HepG2 (cell line): ENCODE data around the gene CTNNA1. TPM values are rescaled to one million over a fixed set of nuclear protein-coding genes. Genes with fewer than 3 reads are reported as not detected.
A peak's percentile ranks its signal among the peaks of the same experiment; 100 is the strongest.

Source experiments
- ATAC-seq: fragments of 200-7000 bp; cut with Tn5 transposase; 3 replicates; pipeline ENCODE4 v1.9.1; 2020; ENCODE audit warnings: mild to moderate bottlenecking, moderate library complexity
- BruUV-seq: library from RNA; stranded (reverse); fragments of 400-500 nt; replicated peaks from 2 replicates; lab custom pipeline; 2021; lab: Mats Ljungman, UMichigan
- CTCF ChIA-PET: fragments of 300-600 bp; formaldehyde crosslinking; extraction: SDS; loops from one replicate; lab custom pipeline; 2021; ENCODE audit warnings: low total read pairs, inconsistent platforms, low intra/inter-chr PET ratio; lab: Yijun Ruan, JAX
- POLR2A ChIA-PET: fragments of 350-600 bp; sonication (Branson Sonifier 250); formaldehyde crosslinking; loops from one replicate; lab custom pipeline; 2020; ENCODE audit warnings: antibody characterized with exemption, inconsistent platforms; lab: Yijun Ruan, JAX
- DNase-seq: peaks from one replicate; pipeline ENCODE4 v3.0.0-alpha.2; 2015; ENCODE audit warnings: low spot score
- FAIRE-seq: peaks from 3 replicates; lab custom pipeline; 2011; peaks lifted over from hg19 to GRCh38; lab: Jason Lieb, UNC
- H2AFZ ChIP-seq: one replicate; pipeline ENCODE4 v1.6.1; 2011; ENCODE audit warnings: low read length, inconsistent platforms
- H3K27ac ChIP-seq: fragments of 300-600 bp; 3 replicates; pipeline ENCODE4 v1.8.0; 2011; ENCODE audit warnings: mixed run types, mild to moderate bottlenecking, mixed read lengths, low read length, inconsistent platforms; ENCODE audit not compliant: insufficient read depth; ENCODE audit errors: extremely low read length
- H3K27me3 ChIP-seq, 2 experiments: fragments of 200-600 bp in 1 of 2; 2 replicates in 1 of 2; 3 replicates in 1 of 2; pipeline versions ENCODE4 v1.6.0 to v1.8.0; 2011; ENCODE audit warnings: low read length in 2 of 2, mild to moderate bottlenecking in 2 of 2, moderate library complexity in 2 of 2, inconsistent platforms in 1 of 2; ENCODE audit not compliant: insufficient read depth in 2 of 2, control insufficient read depth in 1 of 2
- H3K36me3 ChIP-seq, 2 experiments: fragments of 200-600 bp in 1 of 2; replicated peaks in 1 of 2; 2 replicates in 1 of 2; 3 replicates in 1 of 2; pipeline versions ENCODE4 v1.5.1 to v1.8.0; 2011; ENCODE audit warnings: low read length in 2 of 2, inconsistent platforms in 1 of 2; ENCODE audit not compliant: insufficient read depth in 2 of 2, control insufficient read depth in 1 of 2
- H3K4me1 ChIP-seq: 2 replicates; pipeline ENCODE4 v1.5.1; 2012; ENCODE audit warnings: low read length, inconsistent platforms; ENCODE audit not compliant: insufficient read depth
- H3K4me2 ChIP-seq: 2 replicates; pipeline ENCODE4 v1.6.0; 2011; ENCODE audit warnings: low read depth, low read length, inconsistent platforms
- H3K4me3 ChIP-seq, 3 experiments: fragments of 200-600 bp in 1 of 3; sonication (generic), shearing (Covaris generic) in 1 of 3; replicated peaks in 1 of 3; 2 replicates each; pipeline ENCODE4 v1.5.1; 2011 to 2016; ENCODE audit warnings: low read length in 3 of 3, inconsistent platforms in 2 of 3, low read depth in 2 of 3, mild to moderate bottlenecking in 2 of 3, control low read depth in 1 of 3, mixed read lengths in 1 of 3; ENCODE audit not compliant: insufficient read depth in 1 of 3
- H3K79me2 ChIP-seq: one replicate; pipeline ENCODE4 v1.6.1; 2011; ENCODE audit warnings: low read length, inconsistent platforms; ENCODE audit not compliant: insufficient read depth
- H3K9ac ChIP-seq: 2 replicates; pipeline ENCODE4 v1.6.0; 2011; ENCODE audit warnings: mild to moderate bottlenecking, low read depth, low read length, inconsistent platforms; ENCODE audit not compliant: insufficient read depth
- H3K9me3 ChIP-seq: 2 replicates; pipeline ENCODE4 v1.5.1; 2012; ENCODE audit warnings: mild to moderate bottlenecking, low read length
- H4K20me1 ChIP-seq: 2 replicates; pipeline ENCODE4 v1.6.0; 2011; ENCODE audit warnings: inconsistent platforms, mild to moderate bottlenecking, low read length, moderate library complexity; ENCODE audit not compliant: insufficient read depth
- BRD4 ChIP-seq: sonication (generic); formaldehyde crosslinking; IDR thresholded peaks from 2 replicates; pipeline ENCODE4 v1.4.0; 2020; ENCODE audit warnings: missing genetic modification reagents
- NFE2 ChIP-seq: sonication (generic); formaldehyde crosslinking; IDR thresholded peaks from 2 replicates; pipeline ENCODE4 v1.4.0; 2020; ENCODE audit warnings: missing genetic modification reagents
- ZNF326 ChIP-seq: sonication (generic); formaldehyde crosslinking; IDR thresholded peaks from 2 replicates; pipeline ENCODE4 v1.4.0; 2020; ENCODE audit warnings: missing genetic modification reagents, borderline replicate concordance
- ZNF7 ChIP-seq: IDR thresholded peaks from 2 replicates; pipeline ENCODE4 v1.6.1; 2016; ENCODE audit warnings: missing biosample characterization, missing genetic modification reagents
- ZNF841 ChIP-seq: sonication (generic); formaldehyde crosslinking; IDR thresholded peaks from 2 replicates; pipeline ENCODE4 v1.8.1; 2023; ENCODE audit warnings: missing genetic modification reagents, borderline replicate concordance
- WGBS: methylation state at CpG from one replicate; pipeline ENCODE4 v1.1.6; 2017; ENCODE audit warnings: low lambda C conversion rate; 5-methylcytosine and 5-hydroxymethylcytosine counted together
- in situ Hi-C: cut with HindIII; loops from 2 replicates; pipeline ENCODE4 v1.10.0; 2017; ENCODE audit warnings: low pct_unique_long_range_greater_than_20kb; ENCODE audit not compliant: extremely low pct_ligation_motif_present
- intact Hi-C: fragments of 100-400 bp; cut with micrococcal nuclease; formaldehyde crosslinking; loops from one replicate; pipeline ENCODE4 v1.10.0; 2022; ENCODE audit not compliant: unreplicated experiment
- polyA plus RNA-seq, 8 experiments: library from polyadenylated mRNA; depleted of rRNA in 3 of 8; stranded (reverse) in 7 of 8; unstranded in 1 of 8; fragments of >200 nt; fragmentation: Illumina TruSeq in 4 of 8; extraction: Trizol in 4 of 8; gene quantifications; 2 replicates each; pipeline versions ENCODE4 v1.2.1 to v1.2.3, GENCODE V29; 2011 to 2016; ENCODE audit warnings: low read depth in 4 of 8, missing spikeins in 1 of 8, mixed read lengths in 1 of 8; ENCODE audit not compliant: insufficient read depth in 1 of 8
- total RNA-seq, 5 experiments: library from RNA; depleted of rRNA; stranded (reverse); fragments of >200 nt; fragmentation: Illumina TruSeq; extraction: Trizol; gene quantifications; 2 replicates each; pipeline ENCODE4 v1.2.3, GENCODE V29; 2016; ENCODE audit warnings: low read depth in 1 of 5
- TF ChIP-seq, protein P1 (sequence below): IDR thresholded peaks from 2 replicates; pipeline ENCODE4 v1.6.1; 2016; ENCODE audit warnings: low read depth, control low read depth

The CTNNA1 gene
- total and polyA plus RNA-seq, 2 of the 13 experiments (the other 11 are each of a cell fraction or from before 2014, with no cell fraction given): 66.8 to 162 TPM

DNA sequence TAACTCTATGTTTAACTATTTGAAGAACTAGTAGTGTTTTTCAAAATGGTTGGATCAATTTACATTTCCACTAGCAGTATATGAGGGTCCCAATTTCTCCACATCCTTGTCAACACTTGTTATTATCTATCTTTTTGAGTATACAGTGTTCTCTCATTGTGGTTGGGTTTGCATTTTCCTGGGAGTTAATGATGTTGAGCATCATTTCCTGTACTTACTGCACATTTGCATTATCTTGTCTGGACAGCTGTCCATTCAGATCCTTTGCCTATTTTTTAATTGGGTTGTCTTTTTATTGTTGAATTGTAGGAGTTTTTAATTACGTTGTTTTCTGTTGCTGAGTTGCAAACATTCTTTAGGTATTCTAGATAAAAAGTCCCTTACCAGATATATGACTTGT is 225.4 kb downstream of the CTNNA1 start:
- H3K79me2 ChIP-seq: no peaks in the 10 kb centered on the region
- ATAC-seq (no peak), FAIRE-seq (no peak), DNase-seq (no peak)
- 93% methylated on average over 1 of the region's 1 CpG for WGBS
- no peaks in the 10 kb centered on the region for H3K9me3 ChIP-seq
- CTCF ChIA-PET: no interaction called here
- BruUV-seq: no TSS peak
- H3K9ac ChIP-seq: no peak overlapping the region
- no peaks in the 10 kb centered on the region for H3K36me3 ChIP-seq
- in situ Hi-C loops: no loop called here
- POLR2A ChIA-PET: no interaction called here
- 0 out of 2 replicates have a peak, but pooled peaks have one; percentile 11 for TF ChIP-seq ZNF7 (CRISPR knock-in tag)
- TF ChIP-seq ZNF841 (CRISPR knock-in tag): no peak
- H2AFZ ChIP-seq: no peak overlapping the region
- H4K20me1 ChIP-seq: no peaks in the 10 kb centered on the region
- H3K4me2 ChIP-seq: no peak overlapping the region
- no peaks in the 10 kb centered on the region for H3K4me1 ChIP-seq
- no peak overlapping the region for H3K4me3 ChIP-seq
- intact Hi-C loops: no loop called here
- no peak overlapping the region for H3K27ac ChIP-seq
- H3K27me3 ChIP-seq: no peaks in the 10 kb centered on the region

DNA sequence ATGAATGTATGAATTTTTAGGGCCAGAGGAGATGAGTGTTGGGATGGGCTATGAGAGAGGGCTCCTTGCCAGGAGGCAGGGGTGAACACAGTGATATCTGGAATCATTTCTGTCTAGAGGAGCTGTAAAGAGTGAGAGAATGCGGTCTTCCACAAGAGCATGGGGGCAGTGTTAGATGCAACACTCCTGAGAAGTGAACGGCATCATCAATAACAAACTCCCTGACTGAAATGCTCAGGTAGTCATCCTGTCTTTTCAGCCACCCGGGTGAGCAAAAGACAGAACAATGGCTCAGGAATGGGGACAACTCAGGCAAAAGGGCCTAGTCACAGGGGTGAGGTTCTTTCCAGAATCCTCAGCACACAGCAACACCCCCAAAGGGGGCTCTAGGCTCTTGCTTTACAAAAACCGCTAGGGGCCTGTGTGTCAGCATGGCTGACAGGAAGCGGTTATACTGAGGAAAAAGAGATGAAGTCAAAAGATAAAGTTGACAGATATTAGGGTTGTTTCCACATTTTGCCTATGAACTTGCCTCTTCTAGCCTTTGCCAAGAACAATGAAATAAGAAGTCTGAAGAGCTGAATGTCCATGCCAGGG is 226.6 kb downstream of the CTNNA1 start:
- H3K79me2 ChIP-seq: no peaks in the 10 kb centered on the region
- no peaks in the 10 kb centered on the region for H3K27me3 ChIP-seq
- no peak overlapping the region for H2AFZ ChIP-seq
- no peaks in the 10 kb centered on the region for H3K9me3 ChIP-seq
- intact Hi-C loops (no loop called here), in situ Hi-C loops (no loop called here)
- H3K4me2 ChIP-seq: no peak overlapping the region
- ATAC-seq: no peak
- ChIA-PET CTCF (no interaction called here), POLR2A (no interaction called here)
- H4K20me1 ChIP-seq: no peaks in the 10 kb centered on the region
- FAIRE-seq: no peak
- H3K4me3 ChIP-seq: no peak overlapping the region
- H3K36me3 ChIP-seq: no peaks in the 10 kb centered on the region
- 92% methylated on average over 5 of the region's 5 CpGs for WGBS
- H3K27ac ChIP-seq: no peak overlapping the region
- no peak overlapping the region for H3K9ac ChIP-seq
- H3K4me1 ChIP-seq: peaks cover 4% of the 10 kb centered on the region
- TF ChIP-seq BRD4: no peak
- TF ChIP-seq, protein P1, sequence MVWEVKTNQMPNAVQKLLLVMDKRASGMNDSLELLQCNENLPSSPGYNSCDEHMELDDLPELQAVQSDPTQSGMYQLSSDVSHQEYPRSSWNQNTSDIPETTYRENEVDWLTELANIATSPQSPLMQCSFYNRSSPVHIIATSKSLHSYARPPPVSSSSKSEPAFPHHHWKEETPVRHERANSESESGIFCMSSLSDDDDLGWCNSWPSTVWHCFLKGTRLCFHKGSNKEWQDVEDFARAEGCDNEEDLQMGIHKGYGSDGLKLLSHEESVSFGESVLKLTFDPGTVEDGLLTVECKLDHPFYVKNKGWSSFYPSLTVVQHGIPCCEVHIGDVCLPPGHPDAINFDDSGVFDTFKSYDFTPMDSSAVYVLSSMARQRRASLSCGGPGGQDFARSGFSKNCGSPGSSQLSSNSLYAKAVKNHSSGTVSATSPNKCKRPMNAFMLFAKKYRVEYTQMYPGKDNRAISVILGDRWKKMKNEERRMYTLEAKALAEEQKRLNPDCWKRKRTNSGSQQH (CRISPR knock-in tag): no peak
- no peak for TF ChIP-seq NFE2 (CRISPR knock-in tag)
- TF ChIP-seq ZNF326 (CRISPR knock-in tag): no peak
- no peak for DNase-seq
- BruUV-seq: no TSS peak
